Measurements from ENCODE around the gene SPA17.

Gene SPA17

GRCh38 chr11:124673333-124674167 is at the start of gene SPA17, which contains the start of gene SIAE:
Gene SPA17, plus strand, starts transcription at chr11:124673904. Its CDS starts 1,361 bp downstream, at chr11:124675265.
Gene SIAE, minus strand, starts transcription at chr11:124673739. Its CDS starts 31 bp downstream, at chr11:124673708.
- H3K27ac ChIP-seq (ENCODE audit: low read length) = peak within 1 kb of the TSS; percentile 60
- H3K27me3 ChIP-seq (ENCODE audit: control insufficient read depth in 1 of 2, insufficient read depth in 2 of 2, low read length in 2 of 2) = no peaks in the 10 kb centered on the region
- peak within 1 kb of the TSS; percentile 80 to 81 for H3K4me3 ChIP-seq (ENCODE audit: low read length in 2 of 2)
- peak within 1 kb of the TSS; percentile 76 to 81 for H3K9ac ChIP-seq (ENCODE audit: low read length in 2 of 2)
- peaks cover 11% of the 10 kb centered on the region for H3K4me1 ChIP-seq (ENCODE audit: control insufficient read depth, insufficient read depth, low read length)
- no peaks in the 10 kb centered on the region for H3K36me3 ChIP-seq (ENCODE audit: control insufficient read depth in 2 of 2, insufficient read depth in 2 of 2, low read length in 2 of 2)
- no peaks in the 10 kb centered on the region for H3K9me3 ChIP-seq (ENCODE audit: control insufficient read depth in 2 of 2, low read length in 2 of 2)

- Histone ChIP-seq H3K27me3 (ENCODE audit: control insufficient read depth in 1 of 2, insufficient read depth in 2 of 2, low read length in 2 of 2) (no peaks in the 10 kb centered on the region), H3K4me3 (ENCODE audit: low read length in 2 of 2) (no peak overlapping the region)
These were observed 48.1 kb upstream of the SPA17 start for GRCh38 chr11:124625504-124626168.

GRCh38 chr11:124627546-124627945 is 46.2 kb upstream of the SPA17 start:
- H3K4me1 ChIP-seq (ENCODE audit: control insufficient read depth, insufficient read depth, low read length) = peaks cover 6% of the 10 kb centered on the region
- H3K27ac ChIP-seq (ENCODE audit: low read length) = no peak overlapping the region
- H3K4me3 ChIP-seq (ENCODE audit: low read length in 2 of 2) = no peak overlapping the region
- H3K36me3 ChIP-seq (ENCODE audit: control insufficient read depth in 2 of 2, insufficient read depth in 2 of 2, low read length in 2 of 2) = peaks cover 42 to 52% of the 10 kb centered on the region in 2 donors
- H3K9ac ChIP-seq (ENCODE audit: low read length in 2 of 2) = no peak overlapping the region
- no peaks in the 10 kb centered on the region for H3K9me3 ChIP-seq (ENCODE audit: control insufficient read depth in 2 of 2, low read length in 2 of 2)
- no peaks in the 10 kb centered on the region for H3K27me3 ChIP-seq (ENCODE audit: control insufficient read depth in 1 of 2, insufficient read depth in 2 of 2, low read length in 2 of 2)

More at GRCh38 chr11:124625504-124626168, 48.1 kb upstream of the SPA17 start:
- Histone ChIP-seq H3K4me1 (ENCODE audit: control insufficient read depth, insufficient read depth, low read length) (peaks cover 6% of the 10 kb centered on the region), H3K36me3 (ENCODE audit: control insufficient read depth in 2 of 2, insufficient read depth in 2 of 2, low read length in 2 of 2) (peaks cover 24 to 35% of the 10 kb centered on the region in 2 donors), H3K27ac (ENCODE audit: low read length) (no peak overlapping the region), H3K9me3 (ENCODE audit: control insufficient read depth in 2 of 2, low read length in 2 of 2) (no peaks in the 10 kb centered on the region), H3K9ac (ENCODE audit: low read length in 2 of 2) (no peak overlapping the region)

DNA sequence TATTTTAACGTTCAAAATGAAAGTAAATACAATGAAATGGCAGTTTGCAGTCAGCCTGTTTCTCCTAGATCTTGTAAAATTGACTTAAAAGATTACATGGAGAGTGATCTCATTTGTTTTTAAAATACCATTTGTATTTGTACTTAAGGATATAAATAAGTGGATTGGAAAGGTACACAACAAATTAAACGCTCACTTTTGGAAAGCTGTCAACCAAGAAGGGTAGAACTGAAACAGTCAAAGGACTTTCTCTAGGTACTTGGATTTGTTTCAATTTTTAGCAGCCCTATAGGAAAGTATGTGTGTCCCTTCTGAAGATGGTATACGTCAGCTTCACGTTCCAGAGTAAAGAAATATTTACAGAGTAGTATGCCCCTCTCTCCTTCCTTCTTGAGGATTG is 43.7 kb upstream of the SPA17 start:
- Histone ChIP-seq H3K9me3 (ENCODE audit: control insufficient read depth in 2 of 2, low read length in 2 of 2) (no peaks in the 10 kb centered on the region), H3K36me3 (ENCODE audit: control insufficient read depth in 2 of 2, insufficient read depth in 2 of 2, low read length in 2 of 2) (peaks cover 57 to 64% of the 10 kb centered on the region in 2 donors), H3K4me3 (ENCODE audit: low read length in 2 of 2) (no peak overlapping the region), H3K9ac (ENCODE audit: low read length in 2 of 2) (no peak overlapping the region), H3K4me1 (ENCODE audit: control insufficient read depth, insufficient read depth, low read length) (no peaks in the 10 kb centered on the region), H3K27ac (ENCODE audit: low read length) (no peak overlapping the region), H3K27me3 (ENCODE audit: control insufficient read depth in 1 of 2, insufficient read depth in 2 of 2, low read length in 2 of 2) (no peaks in the 10 kb centered on the region)

DNA sequence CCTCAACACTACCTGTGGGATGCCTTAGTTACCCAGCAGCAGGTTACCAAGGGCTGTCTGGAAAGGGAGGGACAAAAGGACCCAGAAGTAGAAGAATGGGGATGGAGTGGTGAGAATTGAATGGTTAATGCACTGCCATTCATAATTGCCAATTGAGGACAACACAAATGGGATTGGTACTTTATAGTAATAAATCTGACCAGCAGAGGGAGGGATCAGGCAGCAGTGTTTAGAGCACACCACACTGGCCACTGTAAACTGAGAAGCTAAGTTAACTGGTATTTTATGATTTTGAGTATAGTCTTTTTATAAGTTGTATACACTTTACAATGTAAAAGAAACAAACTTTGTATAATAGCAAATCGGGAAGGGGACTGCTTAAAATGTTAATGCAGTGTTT is 40.3 kb upstream of the SPA17 start:
- no peak overlapping the region for H3K27ac ChIP-seq (ENCODE audit: low read length)
- no peak overlapping the region for H3K9ac ChIP-seq (ENCODE audit: low read length in 2 of 2)
- H3K27me3 ChIP-seq (ENCODE audit: control insufficient read depth in 1 of 2, insufficient read depth in 2 of 2, low read length in 2 of 2) = no peaks in the 10 kb centered on the region
- peaks cover 54 to 58% of the 10 kb centered on the region in 2 donors for H3K36me3 ChIP-seq (ENCODE audit: control insufficient read depth in 2 of 2, insufficient read depth in 2 of 2, low read length in 2 of 2)
- no peak overlapping the region for H3K4me3 ChIP-seq (ENCODE audit: low read length in 2 of 2)
- no peaks in the 10 kb centered on the region for H3K4me1 ChIP-seq (ENCODE audit: control insufficient read depth, insufficient read depth, low read length)
- no peaks in the 10 kb centered on the region for H3K9me3 ChIP-seq (ENCODE audit: control insufficient read depth in 2 of 2, low read length in 2 of 2)

GRCh38 chr11:124635932-124636331 is 37.8 kb upstream of the SPA17 start:
- peaks cover 53 to 54% of the 10 kb centered on the region in 2 donors for H3K36me3 ChIP-seq (ENCODE audit: control insufficient read depth in 2 of 2, insufficient read depth in 2 of 2, low read length in 2 of 2)
- H3K4me3 ChIP-seq (ENCODE audit: low read length in 2 of 2) = no peak overlapping the region
- no peaks in the 10 kb centered on the region for H3K4me1 ChIP-seq (ENCODE audit: control insufficient read depth, insufficient read depth, low read length)
- H3K9me3 ChIP-seq (ENCODE audit: control insufficient read depth in 2 of 2, low read length in 2 of 2) = no peaks in the 10 kb centered on the region
- no peak overlapping the region for H3K27ac ChIP-seq (ENCODE audit: low read length)
- no peaks in the 10 kb centered on the region for H3K27me3 ChIP-seq (ENCODE audit: control insufficient read depth in 1 of 2, insufficient read depth in 2 of 2, low read length in 2 of 2)
- no peak overlapping the region for H3K9ac ChIP-seq (ENCODE audit: low read length in 2 of 2)

DNA sequence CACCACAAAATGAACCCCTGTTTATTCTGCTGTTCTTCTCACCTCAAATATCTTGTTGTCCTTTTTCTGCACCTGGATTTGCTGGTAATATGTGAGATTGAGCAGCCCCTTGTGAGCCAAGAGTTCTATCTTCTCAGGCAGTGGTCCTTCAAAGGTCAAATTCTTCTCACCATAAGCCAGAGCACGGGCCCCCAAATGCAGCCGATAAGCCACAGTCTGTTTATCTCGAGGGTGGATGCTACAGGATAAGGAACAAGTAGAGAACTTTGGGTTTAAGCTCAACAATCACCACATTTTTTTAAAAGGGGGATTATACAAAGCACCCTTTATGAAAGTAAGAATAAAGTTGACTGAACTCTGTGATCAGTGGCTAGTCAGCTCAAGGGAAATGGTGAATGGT is 35.2 kb upstream of the SPA17 start:
- H3K4me1 ChIP-seq (ENCODE audit: control insufficient read depth, insufficient read depth, low read length) = no peaks in the 10 kb centered on the region

GRCh38 chr11:124639186-124639585 is 34.5 kb upstream of the SPA17 start:
- H3K9me3 ChIP-seq (ENCODE audit: control insufficient read depth in 2 of 2, low read length in 2 of 2) = no peaks in the 10 kb centered on the region
- no peak overlapping the region for H3K27ac ChIP-seq (ENCODE audit: low read length)
- H3K4me1 ChIP-seq (ENCODE audit: control insufficient read depth, insufficient read depth, low read length) = no peaks in the 10 kb centered on the region
- H3K4me3 ChIP-seq (ENCODE audit: low read length in 2 of 2) = no peak overlapping the region
- H3K9ac ChIP-seq (ENCODE audit: low read length in 2 of 2) = peak overlapping the region in 1 of 2 donors; percentile 36
- H3K36me3 ChIP-seq (ENCODE audit: control insufficient read depth in 2 of 2, insufficient read depth in 2 of 2, low read length in 2 of 2) = peaks cover 25 to 27% of the 10 kb centered on the region in 2 donors
- H3K27me3 ChIP-seq (ENCODE audit: control insufficient read depth in 1 of 2, insufficient read depth in 2 of 2, low read length in 2 of 2) = no peaks in the 10 kb centered on the region

More for the DNA sequence above, 35.2 kb upstream of the SPA17 start:
- no peak overlapping the region for H3K9ac ChIP-seq (ENCODE audit: low read length in 2 of 2)
- no peak overlapping the region for H3K4me3 ChIP-seq (ENCODE audit: low read length in 2 of 2)
- no peak overlapping the region for H3K27ac ChIP-seq (ENCODE audit: low read length)
- H3K36me3 ChIP-seq (ENCODE audit: control insufficient read depth in 2 of 2, insufficient read depth in 2 of 2, low read length in 2 of 2) = peaks cover 28 to 30% of the 10 kb centered on the region in 2 donors
- H3K27me3 ChIP-seq (ENCODE audit: control insufficient read depth in 1 of 2, insufficient read depth in 2 of 2, low read length in 2 of 2) = no peaks in the 10 kb centered on the region
- no peaks in the 10 kb centered on the region for H3K9me3 ChIP-seq (ENCODE audit: control insufficient read depth in 2 of 2, low read length in 2 of 2)

- H3K36me3 ChIP-seq (ENCODE audit: control insufficient read depth in 2 of 2, insufficient read depth in 2 of 2, low read length in 2 of 2) = peaks cover 21 to 24% of the 10 kb centered on the region in 2 donors
- no peaks in the 10 kb centered on the region for H3K9me3 ChIP-seq (ENCODE audit: control insufficient read depth in 2 of 2, low read length in 2 of 2)
These were observed 33.0 kb upstream of the SPA17 start for GRCh38 chr11:124640666-124641065.

GRCh38 chr11:124642628-124643027 is 31.1 kb upstream of the SPA17 start:
- Histone ChIP-seq H3K9me3 (ENCODE audit: control insufficient read depth in 2 of 2, low read length in 2 of 2) (no peaks in the 10 kb centered on the region), H3K4me3 (ENCODE audit: low read length in 2 of 2) (no peak overlapping the region), H3K27me3 (ENCODE audit: control insufficient read depth in 1 of 2, insufficient read depth in 2 of 2, low read length in 2 of 2) (no peaks in the 10 kb centered on the region), H3K27ac (ENCODE audit: low read length) (no peak overlapping the region), H3K9ac (ENCODE audit: low read length in 2 of 2) (no peak overlapping the region), H3K36me3 (ENCODE audit: control insufficient read depth in 2 of 2, insufficient read depth in 2 of 2, low read length in 2 of 2) (peaks cover 12 to 13% of the 10 kb centered on the region in 2 donors), H3K4me1 (ENCODE audit: control insufficient read depth, insufficient read depth, low read length) (peaks cover 2% of the 10 kb centered on the region)

More at GRCh38 chr11:124640666-124641065, 33.0 kb upstream of the SPA17 start:
- no peaks in the 10 kb centered on the region for H3K27me3 ChIP-seq (ENCODE audit: control insufficient read depth in 1 of 2, insufficient read depth in 2 of 2, low read length in 2 of 2)
- no peak overlapping the region for H3K4me3 ChIP-seq (ENCODE audit: low read length in 2 of 2)
- no peak overlapping the region for H3K27ac ChIP-seq (ENCODE audit: low read length)
- H3K4me1 ChIP-seq (ENCODE audit: control insufficient read depth, insufficient read depth, low read length) = peaks cover 2% of the 10 kb centered on the region
- H3K9ac ChIP-seq (ENCODE audit: low read length in 2 of 2) = no peak overlapping the region

All from stomach smooth muscle (tissue), 2 donors.